ENCODE data around the gene BTK. TPM values are rescaled to one million over a fixed set of nuclear protein-coding genes. Genes with fewer than 3 reads are reported as not detected.

BTK gene
- total RNA-seq = 10 to 100 TPM in 1 of 4 donors, 1 to 10 TPM in 3; 2.5 to 19.7 (median 4.9) TPM

- Histone ChIP-seq H3K4me1 (no peaks in the 10 kb centered on the region), H3K9me3 (no peaks in the 10 kb centered on the region), H3K4me3 (peak within 1 kb of the TSS in 2 of 4 donors; percentile 9 to 33), H3K27ac (peak within 1 kb of the TSS in 1 of 4 donors; percentile 7), H3K27me3 (no peaks in the 10 kb centered on the region), H3K36me3 (no peaks in the 10 kb centered on the region)
- TF ChIP-seq POLR2A (IDR thresholded peaks at IDR 0.05) = no peak
- TF ChIP-seq CTCF (IDR thresholded peaks at IDR 0.05) = no peak
- TF ChIP-seq EP300 (IDR thresholded peaks at IDR 0.05) = no peak
- no peak for DNase-seq (ENCODE audit: low spot score in 2 of 2)
- whole genome bisulfite sequencing, 2 donors = 80 to 82% methylated on average over 9 of the region's 9 CpGs
Measured at GRCh38 chrX:101385795-101386541, at the start of gene BTK. TSS of gene BTK (minus strand) at chrX:101386191. CDS start at chrX:101375284, 10,907 bp downstream.

DNA sequence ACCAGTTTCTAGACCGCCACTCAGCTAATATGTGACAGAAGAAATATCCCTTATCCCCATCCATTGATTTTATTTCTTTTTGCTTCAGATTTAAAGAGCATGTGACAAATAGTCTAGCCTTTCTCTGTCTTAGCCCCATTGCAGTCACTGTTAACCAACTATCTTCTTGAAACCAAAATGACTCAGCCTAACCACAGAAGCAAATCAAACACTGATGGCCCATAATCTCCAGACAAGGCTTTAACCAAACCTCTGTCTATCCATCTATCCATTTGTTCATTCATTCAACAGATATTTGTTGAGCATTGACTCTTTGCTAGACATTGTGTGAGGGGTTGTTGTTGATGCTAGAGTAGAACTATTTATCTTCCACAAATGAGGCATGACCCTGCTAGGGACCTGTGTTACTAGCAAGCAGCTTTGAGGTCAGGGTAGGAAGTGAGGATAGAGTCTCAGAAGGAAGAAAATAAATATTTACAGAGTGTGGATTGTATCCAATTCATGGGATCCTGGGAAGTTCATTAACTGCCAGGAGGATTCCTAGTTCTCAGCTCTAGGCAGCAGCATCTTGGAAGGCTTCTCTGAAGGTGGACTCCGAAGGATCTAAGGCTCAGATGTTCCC, 44.6 kb upstream of the BTK start:
- peaks cover 0 to 9% (median 0%) of the 10 kb centered on the region in 4 donors for H3K9me3 ChIP-seq
- no peaks in the 10 kb centered on the region for H3K4me1 ChIP-seq
- peak overlapping the region in 2 of 4 donors; percentile 13 to 15 for H3K27ac ChIP-seq
- H3K27me3 ChIP-seq = peaks cover 0 to 4% of the 10 kb centered on the region in 2 donors
- no peak for TF ChIP-seq CTCF (IDR thresholded peaks at IDR 0.05)
- TF ChIP-seq EP300 (IDR thresholded peaks at IDR 0.05) = no peak
- TF ChIP-seq POLR2A (IDR thresholded peaks at IDR 0.05) = no peak
- peaks cover 0 to 31% (median 0%) of the 10 kb centered on the region in 3 donors for H3K36me3 ChIP-seq
- WGBS, 2 donors = 71 to 94% methylated on average over 2 of the region's 2 CpGs
- DNase-seq (ENCODE audit: low spot score in 2 of 2) = no peak
- no peak overlapping the region for H3K4me3 ChIP-seq

DNA sequence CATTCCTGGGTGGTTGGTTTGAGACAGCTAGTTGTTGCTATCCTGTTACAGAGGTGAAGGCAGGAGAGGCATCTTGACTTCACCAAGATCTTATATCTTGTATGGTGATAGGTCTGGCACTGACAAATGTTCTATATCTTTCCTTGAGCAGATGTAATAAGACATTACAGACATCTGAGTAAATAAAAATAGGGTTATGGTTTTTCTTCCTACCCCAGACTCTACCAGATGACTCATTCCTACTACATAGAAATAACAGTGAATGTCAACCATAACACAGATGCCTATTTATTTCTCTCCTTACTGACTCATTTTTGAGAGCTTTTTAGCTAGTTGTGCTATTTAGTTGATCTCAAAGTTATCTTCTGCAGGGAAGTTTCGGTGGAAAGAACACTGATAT, 43.9 kb upstream of the BTK start:
- Histone ChIP-seq H3K9me3 (peaks cover 0 to 9% (median 0%) of the 10 kb centered on the region in 4 donors), H3K27ac (peak overlapping the region in 1 of 4 donors; percentile 13), H3K27me3 (peaks cover 0 to 4% of the 10 kb centered on the region in 2 donors), H3K4me3 (no peak overlapping the region), H3K36me3 (peaks cover 0 to 37% (median 0%) of the 10 kb centered on the region in 3 donors), H3K4me1 (no peaks in the 10 kb centered on the region)
- 60 to 74% methylated on average over 1 of the region's 1 CpG for WGBS, 2 donors
- TF ChIP-seq EP300 (IDR thresholded peaks at IDR 0.05) (no peak), CTCF (IDR thresholded peaks at IDR 0.05) (no peak), POLR2A (IDR thresholded peaks at IDR 0.05) (no peak)
- no peak for DNase-seq (ENCODE audit: low spot score in 2 of 2)

DNA sequence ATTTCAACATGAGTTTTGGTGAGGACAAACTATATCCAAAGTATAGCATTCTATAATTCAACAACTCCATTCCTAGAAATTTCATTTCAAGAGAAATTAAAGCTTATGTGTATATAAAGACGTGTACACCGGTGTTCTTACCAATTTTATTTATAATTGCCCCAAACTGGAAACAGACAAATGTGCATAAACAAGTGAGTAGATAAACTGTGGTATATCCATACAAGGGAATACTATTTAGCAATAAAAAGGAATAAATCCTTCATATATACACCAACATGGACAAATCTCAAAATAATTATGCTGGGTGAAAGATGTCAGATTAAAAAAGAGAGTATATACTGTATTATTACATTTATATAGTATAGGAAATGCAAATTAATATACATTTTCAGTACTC, 42.0 kb upstream of the BTK start:
- H3K27ac ChIP-seq = no peak overlapping the region
- peaks cover 0 to 4% of the 10 kb centered on the region in 2 donors for H3K27me3 ChIP-seq
- peaks cover 0 to 56% (median 0%) of the 10 kb centered on the region in 3 donors for H3K36me3 ChIP-seq
- H3K4me3 ChIP-seq = no peak overlapping the region
- H3K4me1 ChIP-seq = no peaks in the 10 kb centered on the region
- H3K9me3 ChIP-seq = peaks cover 0 to 9% (median 0%) of the 10 kb centered on the region in 4 donors
- WGBS, 2 donors = 89 to 98% methylated on average over 2 of the region's 2 CpGs
- no peak for DNase-seq (ENCODE audit: low spot score in 2 of 2)
- TF ChIP-seq EP300 (IDR thresholded peaks at IDR 0.05) (no peak), CTCF (IDR thresholded peaks at IDR 0.05) (no peak), POLR2A (IDR thresholded peaks at IDR 0.05) (no peak)

DNA sequence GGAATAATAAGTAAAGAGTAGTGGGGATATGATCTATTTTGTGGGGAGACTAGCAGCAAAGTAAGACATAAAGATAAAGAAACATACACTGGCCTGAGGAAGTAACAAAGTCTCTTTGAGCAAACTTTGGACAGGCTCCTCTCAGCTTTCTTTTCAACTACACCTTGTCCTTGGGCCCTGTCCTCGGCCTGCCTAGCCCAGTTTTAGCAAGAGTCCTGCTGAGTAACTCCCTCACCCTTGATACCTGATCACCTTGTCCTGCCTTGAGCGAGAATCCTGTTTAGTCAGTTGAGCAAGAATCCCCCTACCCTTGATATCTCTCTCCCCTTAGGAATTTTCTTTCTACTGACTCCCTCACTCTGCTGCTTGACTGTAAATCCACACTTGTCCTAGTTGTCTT, 33.5 kb upstream of the BTK start:
- Histone ChIP-seq H3K36me3 (peaks cover 0 to 21% (median 0%) of the 10 kb centered on the region in 3 donors), H3K4me3 (no peak overlapping the region), H3K4me1 (peaks cover 0 to 42% (median 2%) of the 10 kb centered on the region in 4 donors), H3K9me3 (no peaks in the 10 kb centered on the region), H3K27me3 (peaks cover 0 to 11% of the 10 kb centered on the region in 2 donors), H3K27ac (peak overlapping the region in 2 of 4 donors; percentile 95 to 96)
- TF ChIP-seq EP300 (IDR thresholded peaks at IDR 0.05) = no peak
- TF ChIP-seq POLR2A (IDR thresholded peaks at IDR 0.05) = no peak
- TF ChIP-seq CTCF (IDR thresholded peaks at IDR 0.05) = no peak
- no peak for DNase-seq (ENCODE audit: low spot score in 2 of 2)
- 76 to 100% methylated on average over 2 of the region's 2 CpGs for WGBS, 2 donors

Data from tibial nerve (tissue), 4 donors.